HepG2 (cell line): ENCODE data around the gene LDHAL6B. TPM values are rescaled to one million over a fixed set of nuclear protein-coding genes. Genes with fewer than 3 reads are reported as not detected.

Experiments used
- KDM4B ChIP-seq: sonication (generic); formaldehyde crosslinking; IDR thresholded peaks from 2 replicates; pipeline ENCODE4 v1.4.0; 2020; ENCODE audit warnings: missing genetic modification reagents
- PAF1 ChIP-seq: IDR thresholded peaks from 2 replicates; pipeline ENCODE4 v1.6.1; 2016; ENCODE audit warnings: missing genetic modification reagents, missing compliant biosample characterization
- POLR2AphosphoS5 ChIP-seq: IDR thresholded peaks from 2 replicates; pipeline ENCODE4 v1.6.1; 2012; ENCODE audit warnings: low read depth, low read length
- RFX3 ChIP-seq: IDR thresholded peaks from 2 replicates; pipeline ENCODE4 v1.6.1; 2016; ENCODE audit warnings: missing biosample characterization, missing genetic modification reagents
- SETDB1 ChIP-seq: sonication (generic); formaldehyde crosslinking; IDR thresholded peaks from 2 replicates; pipeline ENCODE4 v1.5.1; 2020; ENCODE audit warnings: missing genetic modification reagents, mild to moderate bottlenecking, borderline replicate concordance
- ZFP37 ChIP-seq: sonication (generic); formaldehyde crosslinking; IDR thresholded peaks from 2 replicates; pipeline ENCODE4 v1.4.0; 2020; ENCODE audit warnings: missing genetic modification reagents, borderline replicate concordance
- ZNF367 ChIP-seq: sonication (generic); formaldehyde crosslinking; IDR thresholded peaks from 2 replicates; pipeline ENCODE4 v1.4.0; 2020; ENCODE audit warnings: missing genetic modification reagents, borderline replicate concordance
- ZNF572 ChIP-seq: sonication (generic); formaldehyde crosslinking; IDR thresholded peaks from 2 replicates; pipeline ENCODE4 v1.5.1; 2020; ENCODE audit warnings: mild to moderate bottlenecking, missing genetic modification reagents
- polyA plus RNA-seq, 8 experiments: library from polyadenylated mRNA; depleted of rRNA in 3 of 8; stranded (reverse) in 7 of 8; unstranded in 1 of 8; fragments of >200 nt; fragmentation: Illumina TruSeq in 4 of 8; extraction: Trizol in 4 of 8; gene quantifications; 2 replicates each; pipeline versions ENCODE4 v1.2.1 to v1.2.3, GENCODE V29; 2011 to 2016; ENCODE audit warnings: low read depth in 4 of 8, missing spikeins in 1 of 8, mixed read lengths in 1 of 8; ENCODE audit not compliant: insufficient read depth in 1 of 8
- total RNA-seq, 5 experiments: library from RNA; depleted of rRNA; stranded (reverse); fragments of >200 nt; fragmentation: Illumina TruSeq; extraction: Trizol; gene quantifications; 2 replicates each; pipeline ENCODE4 v1.2.3, GENCODE V29; 2016; ENCODE audit warnings: low read depth in 1 of 5
- TF ChIP-seq, protein P1 (sequence below): sonication (generic); formaldehyde crosslinking; IDR thresholded peaks from 2 replicates; pipeline ENCODE4 v1.9.0; 2021; ENCODE audit warnings: missing genetic modification reagents, borderline replicate concordance
- TF ChIP-seq, protein P2 (sequence below): sonication (generic); formaldehyde crosslinking; conservative IDR thresholded peaks from 2 replicates; pipeline ENCODE4 v1.4.0; 2020; ENCODE audit warnings: missing genetic modification reagents
- TF ChIP-seq, protein P3 (sequence below): IDR thresholded peaks from 2 replicates; pipeline ENCODE4 v1.6.1; 2012; ENCODE audit warnings: low read depth, low read length, improper control_type of control experiment
- TF ChIP-seq, protein P4 (sequence below): IDR thresholded peaks from 2 replicates; pipeline ENCODE4 v1.6.1; 2016
- TF ChIP-seq, protein P5 (sequence below): sonication (generic); formaldehyde crosslinking; IDR thresholded peaks from 2 replicates; pipeline ENCODE4 v1.5.0; 2020; ENCODE audit warnings: mild to moderate bottlenecking, missing genetic modification reagents
- TF ChIP-seq, protein P6 (sequence below): sonication (generic); formaldehyde crosslinking; IDR thresholded peaks from 2 replicates; pipeline ENCODE4 v1.4.0; 2020; ENCODE audit warnings: missing genetic modification reagents, borderline replicate concordance
- TF ChIP-seq, protein P7 (sequence below): sonication (generic); formaldehyde crosslinking; IDR thresholded peaks from 2 replicates; pipeline ENCODE4 v1.5.1; 2020; ENCODE audit warnings: mild to moderate bottlenecking, missing genetic modification reagents, borderline replicate concordance

Gene LDHAL6B
- total and polyA plus RNA-seq, 2 of the 13 experiments (the other 11 are each of a cell fraction or from before 2014, with no cell fraction given) = not detected

DNA sequence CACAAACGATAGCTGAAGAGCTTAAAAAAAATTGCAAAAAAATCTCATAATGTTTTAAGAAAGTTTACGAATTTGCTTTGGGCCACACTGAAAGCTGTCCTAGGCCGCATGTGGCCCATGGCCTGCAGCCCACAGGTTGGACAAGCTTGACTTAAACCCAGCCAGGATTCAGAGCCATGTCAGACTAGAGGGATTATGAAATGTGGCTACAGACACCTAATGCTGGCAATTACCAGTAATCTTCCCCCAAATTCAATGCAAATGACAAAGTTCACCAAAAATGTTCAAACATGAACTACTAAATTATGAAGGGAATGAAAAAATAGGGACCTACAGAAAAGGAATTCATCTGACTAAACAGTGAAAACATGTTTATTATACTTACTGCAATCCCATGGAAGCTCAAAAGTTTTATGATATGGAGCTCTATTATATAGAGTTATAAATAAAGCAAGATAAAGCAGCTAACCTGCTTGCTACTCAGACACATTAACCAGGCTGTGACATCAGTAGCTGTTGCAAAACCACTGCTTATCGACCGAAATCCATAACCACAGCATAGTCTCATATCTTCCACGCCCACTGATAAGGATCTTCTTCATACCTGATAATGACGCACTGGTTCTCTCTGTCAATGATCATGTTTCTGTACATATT, 49.2 kb downstream of the LDHAL6B start (continued):
- TF ChIP-seq, protein P1, sequence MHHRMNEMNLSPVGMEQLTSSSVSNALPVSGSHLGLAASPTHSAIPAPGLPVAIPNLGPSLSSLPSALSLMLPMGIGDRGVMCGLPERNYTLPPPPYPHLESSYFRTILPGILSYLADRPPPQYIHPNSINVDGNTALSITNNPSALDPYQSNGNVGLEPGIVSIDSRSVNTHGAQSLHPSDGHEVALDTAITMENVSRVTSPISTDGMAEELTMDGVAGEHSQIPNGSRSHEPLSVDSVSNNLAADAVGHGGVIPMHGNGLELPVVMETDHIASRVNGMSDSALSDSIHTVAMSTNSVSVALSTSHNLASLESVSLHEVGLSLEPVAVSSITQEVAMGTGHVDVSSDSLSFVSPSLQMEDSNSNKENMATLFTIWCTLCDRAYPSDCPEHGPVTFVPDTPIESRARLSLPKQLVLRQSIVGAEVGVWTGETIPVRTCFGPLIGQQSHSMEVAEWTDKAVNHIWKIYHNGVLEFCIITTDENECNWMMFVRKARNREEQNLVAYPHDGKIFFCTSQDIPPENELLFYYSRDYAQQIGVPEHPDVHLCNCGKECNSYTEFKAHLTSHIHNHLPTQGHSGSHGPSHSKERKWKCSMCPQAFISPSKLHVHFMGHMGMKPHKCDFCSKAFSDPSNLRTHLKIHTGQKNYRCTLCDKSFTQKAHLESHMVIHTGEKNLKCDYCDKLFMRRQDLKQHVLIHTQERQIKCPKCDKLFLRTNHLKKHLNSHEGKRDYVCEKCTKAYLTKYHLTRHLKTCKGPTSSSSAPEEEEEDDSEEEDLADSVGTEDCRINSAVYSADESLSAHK (CRISPR knock-in tag) = no peak
- TF ChIP-seq ZNF572 (no peak), KDM4B (CRISPR knock-in tag) (no peak), ZNF367 (CRISPR knock-in tag) (no peak), RFX3 (no peak), PAF1 (CRISPR knock-in tag) (no peak), SETDB1 (CRISPR knock-in tag) (no peak), POLR2AphosphoS5 (no peak), ZFP37 (CRISPR knock-in tag) (no peak)
- TF ChIP-seq, protein P2, sequence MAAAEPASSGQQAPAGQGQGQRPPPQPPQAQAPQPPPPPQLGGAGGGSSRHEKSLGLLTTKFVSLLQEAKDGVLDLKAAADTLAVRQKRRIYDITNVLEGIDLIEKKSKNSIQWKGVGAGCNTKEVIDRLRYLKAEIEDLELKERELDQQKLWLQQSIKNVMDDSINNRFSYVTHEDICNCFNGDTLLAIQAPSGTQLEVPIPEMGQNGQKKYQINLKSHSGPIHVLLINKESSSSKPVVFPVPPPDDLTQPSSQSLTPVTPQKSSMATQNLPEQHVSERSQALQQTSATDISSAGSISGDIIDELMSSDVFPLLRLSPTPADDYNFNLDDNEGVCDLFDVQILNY (CRISPR knock-in tag) = no peak
- TF ChIP-seq, protein P3, sequence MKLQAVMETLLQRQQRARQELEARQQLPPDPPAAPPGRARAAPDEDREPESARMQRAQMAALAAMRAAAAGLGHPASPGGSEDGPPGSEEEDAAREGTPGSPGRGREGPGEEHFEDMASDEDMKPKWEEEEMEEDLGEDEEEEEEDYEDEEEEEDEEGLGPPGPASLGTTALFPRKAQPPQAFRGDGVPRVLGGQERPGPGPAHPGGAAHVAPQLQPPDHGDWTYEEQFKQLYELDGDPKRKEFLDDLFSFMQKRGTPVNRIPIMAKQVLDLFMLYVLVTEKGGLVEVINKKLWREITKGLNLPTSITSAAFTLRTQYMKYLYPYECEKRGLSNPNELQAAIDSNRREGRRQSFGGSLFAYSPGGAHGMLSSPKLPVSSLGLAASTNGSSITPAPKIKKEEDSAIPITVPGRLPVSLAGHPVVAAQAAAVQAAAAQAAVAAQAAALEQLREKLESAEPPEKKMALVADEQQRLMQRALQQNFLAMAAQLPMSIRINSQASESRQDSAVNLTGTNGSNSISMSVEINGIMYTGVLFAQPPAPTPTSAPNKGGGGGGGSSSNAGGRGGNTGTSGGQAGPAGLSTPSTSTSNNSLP = peak; percentile 88
- TF ChIP-seq, protein P4, sequence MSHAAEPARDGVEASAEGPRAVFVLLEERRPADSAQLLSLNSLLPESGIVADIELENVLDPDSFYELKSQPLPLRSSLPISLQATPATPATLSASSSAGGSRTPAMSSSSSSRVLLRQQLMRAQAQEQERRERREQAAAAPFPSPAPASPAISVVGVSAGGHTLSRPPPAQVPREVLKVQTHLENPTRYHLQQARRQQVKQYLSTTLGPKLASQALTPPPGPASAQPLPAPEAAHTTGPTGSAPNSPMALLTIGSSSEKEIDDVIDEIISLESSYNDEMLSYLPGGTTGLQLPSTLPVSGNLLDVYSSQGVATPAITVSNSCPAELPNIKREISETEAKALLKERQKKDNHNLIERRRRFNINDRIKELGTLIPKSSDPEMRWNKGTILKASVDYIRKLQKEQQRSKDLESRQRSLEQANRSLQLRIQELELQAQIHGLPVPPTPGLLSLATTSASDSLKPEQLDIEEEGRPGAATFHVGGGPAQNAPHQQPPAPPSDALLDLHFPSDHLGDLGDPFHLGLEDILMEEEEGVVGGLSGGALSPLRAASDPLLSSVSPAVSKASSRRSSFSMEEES (CRISPR knock-in tag) = no peak
- TF ChIP-seq, protein P5, sequence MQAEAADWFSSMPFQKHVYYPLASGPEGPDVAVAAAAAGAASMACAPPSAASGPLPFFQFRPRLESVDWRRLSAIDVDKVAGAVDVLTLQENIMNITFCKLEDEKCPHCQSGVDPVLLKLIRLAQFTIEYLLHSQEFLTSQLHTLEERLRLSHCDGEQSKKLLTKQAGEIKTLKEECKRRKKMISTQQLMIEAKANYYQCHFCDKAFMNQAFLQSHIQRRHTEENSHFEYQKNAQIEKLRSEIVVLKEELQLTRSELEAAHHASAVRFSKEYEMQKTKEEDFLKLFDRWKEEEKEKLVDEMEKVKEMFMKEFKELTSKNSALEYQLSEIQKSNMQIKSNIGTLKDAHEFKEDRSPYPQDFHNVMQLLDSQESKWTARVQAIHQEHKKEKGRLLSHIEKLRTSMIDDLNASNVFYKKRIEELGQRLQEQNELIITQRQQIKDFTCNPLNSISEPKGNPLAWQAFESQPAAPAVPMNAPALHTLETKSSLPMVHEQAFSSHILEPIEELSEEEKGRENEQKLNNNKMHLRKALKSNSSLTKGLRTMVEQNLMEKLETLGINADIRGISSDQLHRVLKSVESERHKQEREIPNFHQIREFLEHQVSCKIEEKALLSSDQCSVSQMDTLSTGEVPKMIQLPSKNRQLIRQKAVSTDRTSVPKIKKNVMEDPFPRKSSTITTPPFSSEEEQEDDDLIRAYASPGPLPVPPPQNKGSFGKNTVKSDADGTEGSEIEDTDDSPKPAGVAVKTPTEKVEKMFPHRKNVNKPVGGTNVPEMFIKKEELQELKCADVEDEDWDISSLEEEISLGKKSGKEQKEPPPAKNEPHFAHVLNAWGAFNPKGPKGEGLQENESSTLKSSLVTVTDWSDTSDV = no peak
- TF ChIP-seq, protein P6, sequence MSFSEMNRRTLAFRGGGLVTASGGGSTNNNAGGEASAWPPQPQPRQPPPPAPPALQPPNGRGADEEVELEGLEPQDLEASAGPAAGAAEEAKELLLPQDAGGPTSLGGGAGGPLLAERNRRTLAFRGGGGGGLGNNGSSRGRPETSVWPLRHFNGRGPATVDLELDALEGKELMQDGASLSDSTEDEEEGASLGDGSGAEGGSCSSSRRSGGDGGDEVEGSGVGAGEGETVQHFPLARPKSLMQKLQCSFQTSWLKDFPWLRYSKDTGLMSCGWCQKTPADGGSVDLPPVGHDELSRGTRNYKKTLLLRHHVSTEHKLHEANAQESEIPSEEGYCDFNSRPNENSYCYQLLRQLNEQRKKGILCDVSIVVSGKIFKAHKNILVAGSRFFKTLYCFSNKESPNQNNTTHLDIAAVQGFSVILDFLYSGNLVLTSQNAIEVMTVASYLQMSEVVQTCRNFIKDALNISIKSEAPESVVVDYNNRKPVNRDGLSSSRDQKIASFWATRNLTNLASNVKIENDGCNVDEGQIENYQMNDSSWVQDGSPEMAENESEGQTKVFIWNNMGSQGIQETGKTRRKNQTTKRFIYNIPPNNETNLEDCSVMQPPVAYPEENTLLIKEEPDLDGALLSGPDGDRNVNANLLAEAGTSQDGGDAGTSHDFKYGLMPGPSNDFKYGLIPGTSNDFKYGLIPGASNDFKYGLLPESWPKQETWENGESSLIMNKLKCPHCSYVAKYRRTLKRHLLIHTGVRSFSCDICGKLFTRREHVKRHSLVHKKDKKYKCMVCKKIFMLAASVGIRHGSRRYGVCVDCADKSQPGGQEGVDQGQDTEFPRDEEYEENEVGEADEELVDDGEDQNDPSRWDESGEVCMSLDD (CRISPR knock-in tag) = no peak
- TF ChIP-seq, protein P7, sequence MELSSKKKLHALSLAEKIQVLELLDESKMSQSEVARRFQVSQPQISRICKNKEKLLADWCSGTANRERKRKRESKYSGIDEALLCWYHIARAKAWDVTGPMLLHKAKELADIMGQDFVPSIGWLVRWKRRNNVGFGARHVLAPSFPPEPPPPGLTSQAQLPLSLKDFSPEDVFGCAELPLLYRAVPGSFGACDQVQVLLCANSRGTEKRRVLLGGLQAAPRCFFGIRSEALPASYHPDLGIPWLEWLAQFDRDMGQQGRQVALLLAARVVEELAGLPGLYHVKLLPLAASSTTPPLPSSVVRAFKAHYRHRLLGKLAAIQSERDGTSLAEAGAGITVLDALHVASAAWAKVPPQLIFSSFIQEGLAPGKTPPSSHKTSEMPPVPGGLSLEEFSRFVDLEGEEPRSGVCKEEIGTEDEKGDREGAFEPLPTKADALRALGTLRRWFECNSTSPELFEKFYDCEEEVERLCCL = no peak
